ENCODE measurements around the gene MPHOSPH10. TPM values are rescaled to one million over a fixed set of nuclear protein-coding genes. Genes with fewer than 3 reads are reported as not detected.
"Not testable (repeated sequence)": the region's sequence is repeated elsewhere in the genome, so short reads cannot be mapped to it uniquely, and the experiment has no call there.

Gene MPHOSPH10, protein sequence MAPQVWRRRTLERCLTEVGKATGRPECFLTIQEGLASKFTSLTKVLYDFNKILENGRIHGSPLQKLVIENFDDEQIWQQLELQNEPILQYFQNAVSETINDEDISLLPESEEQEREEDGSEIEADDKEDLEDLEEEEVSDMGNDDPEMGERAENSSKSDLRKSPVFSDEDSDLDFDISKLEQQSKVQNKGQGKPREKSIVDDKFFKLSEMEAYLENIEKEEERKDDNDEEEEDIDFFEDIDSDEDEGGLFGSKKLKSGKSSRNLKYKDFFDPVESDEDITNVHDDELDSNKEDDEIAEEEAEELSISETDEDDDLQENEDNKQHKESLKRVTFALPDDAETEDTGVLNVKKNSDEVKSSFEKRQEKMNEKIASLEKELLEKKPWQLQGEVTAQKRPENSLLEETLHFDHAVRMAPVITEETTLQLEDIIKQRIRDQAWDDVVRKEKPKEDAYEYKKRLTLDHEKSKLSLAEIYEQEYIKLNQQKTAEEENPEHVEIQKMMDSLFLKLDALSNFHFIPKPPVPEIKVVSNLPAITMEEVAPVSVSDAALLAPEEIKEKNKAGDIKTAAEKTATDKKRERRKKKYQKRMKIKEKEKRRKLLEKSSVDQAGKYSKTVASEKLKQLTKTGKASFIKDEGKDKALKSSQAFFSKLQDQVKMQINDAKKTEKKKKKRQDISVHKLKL
- total RNA-seq = 10 to 100 TPM; 25.5 to 26.2 TPM

DNA sequence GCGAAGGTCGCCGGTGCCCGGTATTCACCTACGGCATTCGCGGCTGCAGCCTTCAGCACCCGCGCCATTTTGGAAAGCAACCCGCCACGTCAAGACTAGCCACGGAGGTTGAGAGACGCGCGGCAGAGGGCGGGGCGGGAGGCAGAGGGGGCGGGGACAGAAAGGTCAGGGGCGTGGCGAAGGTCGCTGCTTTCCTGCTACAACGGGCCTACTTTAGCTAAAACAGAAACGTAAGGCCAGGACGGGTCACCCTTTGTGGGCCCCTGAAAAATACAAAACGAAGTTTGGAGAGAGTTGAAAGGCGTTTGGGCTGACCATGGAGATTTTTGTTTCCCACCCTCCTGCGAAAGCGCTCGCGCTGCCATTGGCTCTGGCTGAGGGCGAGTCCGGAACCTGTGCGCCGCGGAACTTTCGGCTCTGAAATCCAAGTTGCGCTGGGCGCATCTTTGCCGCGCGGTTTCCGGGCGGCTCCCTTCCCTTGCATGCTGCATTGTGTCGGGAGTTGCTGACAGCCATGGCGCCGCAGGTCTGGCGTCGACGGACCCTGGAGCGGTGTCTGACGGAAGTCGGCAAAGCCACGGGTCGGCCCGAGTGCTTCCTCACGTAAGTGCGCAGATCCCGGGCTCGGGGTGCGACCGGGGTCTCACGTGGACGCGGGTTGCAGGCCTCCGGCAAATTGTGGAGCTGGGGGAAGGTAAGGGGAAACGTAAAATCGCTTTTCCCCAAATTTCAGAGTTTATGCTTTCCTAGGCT, at the start of gene MPHOSPH10, which contains the start of gene MCEE:
Gene MPHOSPH10 (plus strand): TSS at position 483 of the 753 bp plus-strand sequence. CDS start 32 bp downstream, at position 515.
Gene MCEE (minus strand): TSS at position 78 of the 753 bp plus-strand sequence. CDS start 10 bp downstream, at position 68.
- Mint-ChIP-seq H3K27ac (no peak within 1 kb of the TSS), H3K4me3 (no peak within 1 kb of the TSS), H3K9me3 (no peaks in the 10 kb centered on the region), H3K27me3 (no peaks in the 10 kb centered on the region), H3K36me3 (ENCODE audit: low read depth) (peaks cover 16% of the 10 kb centered on the region), H3K4me1 (peaks cover 18% of the 10 kb centered on the region)
- POLR2A ChIA-PET = interaction anchor here (0.7 to 3.5 kb wide), 17 partner anchors 10 to 201 kb away, joined by 3 to 75 read pairs (median 4); partner anchors contain the start of genes NAGK, PAIP2B and ZNF638
- DNase-seq = peak; percentile 91
- CTCF ChIA-PET = interaction anchor here (0.7 to 2.1 kb wide), 4 partner anchors 16 to 62 kb away, joined by 3 to 9 read pairs (median 3); partner anchors contain the start of gene NAGK

DNA sequence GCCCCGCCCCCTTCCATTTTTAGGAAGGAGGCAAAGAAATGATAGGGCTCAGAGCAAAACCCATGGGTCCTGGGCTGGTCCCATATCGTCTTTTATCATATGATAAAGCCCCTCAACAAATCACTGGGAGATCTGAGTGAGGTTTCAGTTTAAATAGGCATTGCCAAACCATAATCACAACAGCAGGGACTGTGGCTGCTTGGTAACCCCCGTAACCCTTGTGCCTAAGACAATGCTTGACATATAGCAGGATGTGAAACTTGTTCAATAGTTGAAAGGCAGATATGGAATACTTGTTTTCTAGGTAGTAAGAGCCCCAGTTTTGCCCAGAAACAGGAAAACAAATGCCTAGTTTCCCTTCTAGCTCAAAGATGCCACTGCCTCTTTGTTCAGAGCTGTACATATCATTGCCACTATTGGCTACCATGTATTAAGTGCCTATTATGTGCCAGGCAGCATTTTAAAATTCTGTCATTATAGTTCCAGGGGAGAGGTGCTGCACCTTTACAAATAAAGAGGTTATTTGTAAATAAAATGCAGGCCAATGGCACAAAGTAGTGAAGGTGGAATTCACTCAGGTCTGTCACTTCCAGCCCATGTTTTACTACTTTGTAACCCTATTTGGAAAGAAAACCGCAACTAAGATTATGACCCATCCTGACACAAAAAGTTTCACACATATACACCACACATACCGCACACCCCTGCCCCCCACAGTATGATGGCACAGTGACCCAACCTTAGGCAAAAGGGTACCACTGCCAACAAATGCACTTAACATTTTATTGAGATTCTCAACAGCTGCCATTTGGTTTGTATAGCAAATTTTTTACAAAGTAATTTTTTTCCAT, 47.8 kb upstream of the MPHOSPH10 start:
- H3K4me1 Mint-ChIP-seq = peaks cover 15% of the 10 kb centered on the region

DNA sequence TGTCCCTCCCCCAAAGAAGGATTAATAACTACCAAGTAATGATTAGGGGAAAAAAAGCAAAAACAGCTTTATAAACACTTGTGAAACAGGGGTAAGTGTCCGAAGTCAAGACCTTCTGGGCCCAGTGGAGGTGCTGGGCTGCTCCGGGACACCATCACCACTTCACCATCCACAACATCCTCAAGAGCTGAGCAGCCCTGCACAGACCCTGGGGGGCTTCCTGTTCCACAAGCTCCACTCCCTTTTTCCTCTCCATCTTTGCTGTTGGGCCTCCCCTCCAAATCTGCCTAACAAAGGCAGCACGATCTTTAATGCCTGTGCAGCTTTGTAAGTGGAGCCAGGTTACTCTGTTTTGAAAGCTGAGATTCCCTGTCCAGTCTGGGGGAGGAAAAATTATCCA, 47.1 kb upstream of the MPHOSPH10 start:
- H3K4me3 Mint-ChIP-seq, DNase-seq, H3K9me3 Mint-ChIP-seq, CTCF ChIA-PET, H3K27ac Mint-ChIP-seq: not testable (repeated sequence)
- Mint-ChIP-seq H3K36me3 (ENCODE audit: low read depth) (peaks cover 11% of the 10 kb centered on the region), H3K27me3 (peaks cover 33% of the 10 kb centered on the region), H3K4me1 (peaks cover 15% of the 10 kb centered on the region)
- POLR2A ChIA-PET = interaction anchor here (1.0 to 6.4 kb wide), 2 partner anchors 14 to 48 kb away, joined by 4 to 50 read pairs; partner anchors contain the start of gene NAGK

More for the DNA sequence above, 47.8 kb upstream of the MPHOSPH10 start:
- Mint-ChIP-seq H3K9me3 (no peaks in the 10 kb centered on the region), H3K4me3 (no peak overlapping the region), H3K36me3 (ENCODE audit: low read depth) (peaks cover 15% of the 10 kb centered on the region), H3K27me3 (peaks cover 28% of the 10 kb centered on the region), H3K27ac (no peak overlapping the region)
- CTCF ChIA-PET = no interaction called here
- POLR2A ChIA-PET = interaction anchor here (6.4 kb wide), 1 partner anchor 13 kb away, joined by 50 read pairs; the partner anchor contains the start of gene NAGK
- DNase-seq = peak; percentile 67

DNA sequence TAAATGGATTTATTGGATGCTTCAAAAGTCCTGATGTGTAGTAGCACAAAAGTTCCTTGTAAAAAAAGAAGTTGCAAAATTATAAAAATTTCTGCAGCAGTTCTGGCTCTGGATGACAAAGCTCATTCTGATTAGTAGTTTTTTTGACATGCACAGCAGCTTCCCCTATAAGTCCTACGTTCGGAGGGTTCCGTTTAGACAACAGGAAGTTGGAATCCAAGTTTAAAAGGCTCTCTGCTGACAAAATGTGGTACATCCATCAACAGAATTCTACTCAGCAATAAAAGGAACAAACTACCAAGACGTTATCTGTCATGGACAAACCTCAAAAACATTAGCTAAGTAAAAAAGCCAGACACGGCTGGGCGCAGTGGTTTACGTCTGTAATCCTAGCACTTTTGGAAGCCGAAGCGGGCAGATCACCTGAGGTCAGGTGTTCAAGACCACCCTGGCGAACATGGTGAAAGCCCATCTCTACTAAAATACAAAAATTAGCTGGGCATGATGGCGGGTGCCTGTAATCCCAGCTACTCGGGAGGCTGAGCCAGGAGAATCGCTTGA, 46.6 kb upstream of the MPHOSPH10 start:
- peaks cover 36% of the 10 kb centered on the region for H3K27me3 Mint-ChIP-seq
- H3K9me3 Mint-ChIP-seq; H3K4me3 Mint-ChIP-seq; CTCF ChIA-PET; H3K27ac Mint-ChIP-seq; DNase-seq; H3K36me3 Mint-ChIP-seq (ENCODE audit: low read depth): not testable (repeated sequence)
- POLR2A ChIA-PET = interaction anchor here (1.0 to 6.4 kb wide), 2 partner anchors 14 to 47 kb away, joined by 4 to 50 read pairs; partner anchors contain the start of gene NAGK
- peaks cover 15% of the 10 kb centered on the region for H3K4me1 Mint-ChIP-seq

DNA sequence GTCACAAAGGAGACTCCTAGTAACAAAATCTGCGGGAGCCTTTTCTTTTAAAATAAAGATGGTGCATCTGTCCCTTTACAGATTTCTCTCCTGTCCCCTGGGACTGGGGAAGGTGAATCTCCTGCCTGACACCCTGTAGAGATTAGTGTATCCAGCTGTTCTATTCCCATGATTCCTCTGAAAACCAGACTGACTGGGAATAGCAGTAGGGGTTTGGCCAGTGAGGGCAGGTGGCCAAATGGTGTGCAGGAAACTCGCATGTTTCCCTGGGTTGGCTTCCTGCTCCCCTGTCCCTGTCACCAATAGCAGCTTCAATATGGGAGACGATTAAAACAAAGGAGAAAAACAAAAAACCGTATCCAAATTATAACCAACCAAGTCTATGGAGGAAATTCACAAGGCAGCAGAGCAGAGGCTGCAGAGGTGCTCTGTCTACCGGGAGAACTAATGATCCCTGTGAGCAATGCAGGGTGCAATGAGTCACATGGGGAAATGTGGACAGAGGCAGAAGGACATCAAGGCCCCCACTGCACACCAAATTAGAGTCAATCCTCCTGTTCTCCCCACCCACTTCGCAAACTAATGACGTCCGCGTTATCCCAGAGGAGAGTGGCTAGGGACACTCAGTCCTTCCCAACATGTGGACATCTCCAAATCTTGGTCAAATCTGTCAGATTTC, 45.0 kb upstream of the MPHOSPH10 start:
- H3K4me3 Mint-ChIP-seq; CTCF ChIA-PET; H3K9me3 Mint-ChIP-seq; DNase-seq; H3K27ac Mint-ChIP-seq; H3K36me3 Mint-ChIP-seq (ENCODE audit: low read depth): not testable (repeated sequence)
- Mint-ChIP-seq H3K27me3 (peaks cover 40% of the 10 kb centered on the region), H3K4me1 (peaks cover 15% of the 10 kb centered on the region)
- POLR2A ChIA-PET = interaction anchor here (6.4 kb wide), 1 partner anchor 16 kb away, joined by 50 read pairs; the partner anchor contains the start of gene NAGK

DNA sequence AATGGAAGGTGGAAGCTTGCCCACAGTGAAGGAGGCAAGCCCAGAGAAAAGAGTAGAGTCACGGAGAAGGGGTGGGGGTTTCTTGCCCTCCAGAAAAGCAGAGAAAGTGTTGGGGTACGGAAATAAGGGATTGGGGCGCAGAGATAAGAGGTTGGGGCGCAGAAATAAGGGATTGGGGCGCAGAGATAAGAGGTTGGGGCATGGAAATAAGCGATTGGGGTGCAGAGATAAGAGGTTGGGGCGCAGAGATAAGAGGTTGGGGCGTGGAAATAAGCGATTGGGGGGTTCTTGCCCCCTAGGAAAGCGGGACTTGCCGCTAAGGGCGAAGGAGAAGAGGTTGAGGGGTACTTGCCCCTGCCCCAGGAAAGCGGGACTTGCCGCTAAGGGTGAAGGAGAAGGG, 41.0 kb upstream of the MPHOSPH10 start:
- H3K27ac Mint-ChIP-seq; H3K9me3 Mint-ChIP-seq; H3K4me3 Mint-ChIP-seq; DNase-seq; H3K4me1 Mint-ChIP-seq; CTCF ChIA-PET; POLR2A ChIA-PET; H3K36me3 Mint-ChIP-seq (ENCODE audit: low read depth): not testable (repeated sequence)
- peaks cover 35% of the 10 kb centered on the region for H3K27me3 Mint-ChIP-seq

DNA sequence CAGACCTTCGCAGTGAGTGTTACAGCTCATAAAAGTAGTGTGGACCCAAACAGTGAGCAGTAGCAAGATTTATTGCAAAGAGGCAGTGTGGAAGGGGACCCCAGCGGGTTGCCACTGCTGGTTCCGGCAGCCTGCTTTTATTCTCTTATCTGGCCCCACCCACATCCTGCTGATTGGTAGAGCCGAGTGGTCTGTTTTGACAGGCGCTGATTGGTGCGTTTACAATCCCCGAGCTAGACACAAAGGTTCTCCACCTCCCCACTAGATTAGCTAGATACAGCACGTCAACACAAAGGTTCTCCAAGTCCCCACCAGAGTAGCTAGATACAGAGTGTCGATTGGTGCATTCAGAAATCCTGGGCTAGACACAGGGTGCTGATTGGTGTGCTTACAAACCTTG, 38.6 kb upstream of the MPHOSPH10 start:
- H3K27ac Mint-ChIP-seq; DNase-seq; H3K9me3 Mint-ChIP-seq; H3K4me1 Mint-ChIP-seq; H3K36me3 Mint-ChIP-seq (ENCODE audit: low read depth); H3K4me3 Mint-ChIP-seq: not testable (repeated sequence)
- CTCF ChIA-PET = interaction anchor here (1.3 to 1.7 kb wide), 2 partner anchors 9 to 23 kb away, joined by 4 read pairs; partner anchors contain the start of gene NAGK
- H3K27me3 Mint-ChIP-seq = peaks cover 24% of the 10 kb centered on the region
- POLR2A ChIA-PET = interaction anchor here (1.0 kb wide), 2 partner anchors 14 to 24 kb away, joined by 3 to 4 read pairs; no protein-coding TSS in a partner anchor

DNA sequence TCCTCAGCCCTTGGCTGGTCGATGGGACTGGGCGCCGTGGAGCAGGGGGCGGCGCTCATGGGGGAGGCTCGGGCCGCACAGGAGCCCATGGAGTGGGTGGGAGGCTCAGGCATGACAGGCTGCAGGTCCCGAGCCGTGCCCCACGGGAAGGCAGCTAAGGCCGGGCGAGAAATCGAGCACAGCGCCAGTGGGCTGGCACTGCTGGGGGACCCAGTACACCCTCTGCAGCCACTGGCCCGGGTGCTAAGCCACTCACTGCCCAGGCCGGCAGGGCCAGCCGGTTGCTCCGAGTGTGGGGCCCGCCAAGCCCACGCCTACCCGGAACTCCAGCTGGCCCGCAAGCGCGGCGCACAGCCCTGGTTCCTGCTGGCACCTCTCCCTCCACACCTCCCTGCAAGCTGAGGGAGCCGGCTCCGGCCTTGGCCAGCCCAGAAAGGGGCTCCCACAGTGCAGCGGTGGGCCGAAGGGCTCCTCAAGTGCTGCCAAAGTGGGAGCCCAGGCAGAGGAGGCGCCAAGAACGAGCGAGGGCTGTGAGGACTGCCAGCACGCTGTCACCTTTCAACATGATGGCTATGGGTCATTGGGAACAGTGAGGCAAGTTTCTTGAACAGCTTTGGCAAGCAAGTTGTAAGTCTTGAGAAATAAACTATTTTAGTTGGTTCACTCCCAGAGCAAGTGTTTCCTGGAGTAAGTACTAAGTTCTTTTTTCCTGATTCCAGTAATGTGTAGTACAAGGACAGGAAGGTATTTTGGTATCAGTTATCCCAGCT, 37.8 kb upstream of the MPHOSPH10 start:
- H3K36me3 Mint-ChIP-seq (ENCODE audit: low read depth); POLR2A ChIA-PET; DNase-seq: not testable (repeated sequence)

DNA sequence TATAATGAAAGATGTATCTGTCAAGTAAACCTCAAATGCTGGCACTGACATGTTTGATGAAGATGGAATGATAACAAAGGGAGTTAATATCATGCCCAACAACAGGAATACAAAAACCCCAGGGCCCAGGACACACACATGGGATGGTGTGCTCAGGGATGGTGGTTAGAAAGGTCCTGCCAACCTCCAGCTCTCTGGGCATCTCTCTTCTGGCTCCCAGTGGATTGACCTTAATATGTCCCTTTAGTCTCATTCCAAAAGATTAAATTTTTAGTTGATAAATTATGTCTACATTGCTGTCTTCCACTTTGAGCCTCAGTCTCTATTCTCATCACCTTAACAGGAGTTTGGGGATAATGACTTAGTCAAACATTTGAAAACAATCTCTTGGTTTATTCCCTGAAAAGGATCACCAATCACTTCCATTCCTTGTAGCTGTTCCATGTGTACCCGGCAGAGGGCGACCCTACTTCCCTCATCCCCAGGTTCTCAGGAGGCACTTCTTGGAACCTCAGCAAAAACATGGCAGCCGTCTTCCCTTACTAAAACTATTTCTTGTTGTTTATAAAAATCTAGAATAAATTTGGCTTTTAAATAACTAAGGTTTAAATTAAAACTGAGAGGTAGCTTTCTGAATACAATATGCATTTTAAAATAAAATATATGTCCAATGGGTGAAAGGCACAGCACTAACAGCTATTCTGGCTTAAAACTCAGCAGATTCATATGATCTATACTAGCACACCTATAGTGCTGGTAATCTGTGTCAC, 30.1 kb upstream of the MPHOSPH10 start:
- ChIA-PET POLR2A (interaction anchor here (0.9 to 2.8 kb wide), 3 partner anchors 30 to 32 kb away, joined by 3 to 16 read pairs (median 5); partner anchors contain the start of genes MPHOSPH10 and NAGK), CTCF (interaction anchor here (0.9 to 4.1 kb wide), 18 partner anchors 9 to 410 kb away, joined by 3 to 31 read pairs (median 5); partner anchors contain the start of gene NAGK)
- Mint-ChIP-seq H3K27ac (no peak overlapping the region), H3K27me3 (peaks cover 4% of the 10 kb centered on the region), H3K9me3 (peaks cover under 1% of the 10 kb centered on the region), H3K4me1 (no peaks in the 10 kb centered on the region), H3K36me3 (ENCODE audit: low read depth) (no peaks in the 10 kb centered on the region), H3K4me3 (no peak overlapping the region)
- DNase-seq = peak; percentile 44

More for the DNA sequence above, 37.8 kb upstream of the MPHOSPH10 start:
- not testable (repeated sequence) for H3K4me1 Mint-ChIP-seq, H3K9me3 Mint-ChIP-seq, H3K27ac Mint-ChIP-seq, H3K4me3 Mint-ChIP-seq
- CTCF ChIA-PET = interaction anchor here (1.7 kb wide), 1 partner anchor 24 kb away, joined by 4 read pairs; the partner anchor contains the start of gene NAGK
- H3K27me3 Mint-ChIP-seq = peaks cover 16% of the 10 kb centered on the region

DNA sequence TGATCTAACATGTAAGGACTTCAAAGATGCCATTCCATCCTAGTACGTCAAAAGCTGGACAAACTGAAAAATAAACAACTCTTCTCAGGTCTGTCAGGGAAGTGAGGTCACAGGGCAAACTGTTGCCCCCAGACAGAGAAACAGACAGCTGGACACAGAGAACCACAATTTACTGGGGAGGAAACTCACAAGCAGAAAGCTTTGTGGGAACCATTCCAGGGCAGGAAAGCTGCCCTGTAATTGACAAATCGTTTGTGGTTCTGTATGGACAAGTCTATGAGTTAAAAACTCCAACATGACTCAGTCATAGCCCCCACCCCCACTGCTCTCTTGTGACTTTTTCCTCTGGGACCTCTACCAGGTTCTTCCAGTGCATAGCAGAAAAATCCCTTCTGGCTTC, 28.8 kb upstream of the MPHOSPH10 start:
- Mint-ChIP-seq H3K27me3 (peaks cover 4% of the 10 kb centered on the region), H3K36me3 (ENCODE audit: low read depth) (no peaks in the 10 kb centered on the region), H3K9me3 (peaks cover 3% of the 10 kb centered on the region), H3K4me3 (no peak overlapping the region), H3K4me1 (no peaks in the 10 kb centered on the region), H3K27ac (no peak overlapping the region)
- POLR2A ChIA-PET = interaction anchor here (0.7 to 2.8 kb wide), 4 partner anchors 29 to 33 kb away, joined by 3 to 16 read pairs (median 4); partner anchors contain the start of genes MPHOSPH10 and NAGK
- CTCF ChIA-PET = interaction anchor here (0.6 to 4.1 kb wide), 8 partner anchors 9 to 903 kb away, joined by 3 to 31 read pairs (median 4); no protein-coding TSS in a partner anchor
- no peak for DNase-seq

All from activated CD4-positive, alpha-beta memory T cell treated with anti-CD3 and anti-CD28 coated beads, Interleukin-2, amount 10 ng/mL, durations not matched to agents 7 days and 5 days (primary cell).